GM12878 (cell line): ENCODE measurements around the gene PPP4R3B. TPM values are rescaled to one million over a fixed set of nuclear protein-coding genes. Genes with fewer than 3 reads are reported as not detected.

Experiments used
- ATAC-seq: fragments of 200-7000 bp; cut with Tn5 transposase; 3 replicates; pipeline ENCODE4 v1.9.1; 2020; ENCODE audit warnings: mild to moderate bottlenecking, moderate library complexity
- BruUV-seq: library from RNA; stranded (reverse); fragments of 400-500 nt; replicated peaks from 2 replicates; lab custom pipeline; 2021; lab: Mats Ljungman, UMichigan
- CTCF ChIA-PET: fragments of 300-600 bp; sonication (Branson Sonifier 250); formaldehyde crosslinking; extraction: SDS; loops from one replicate; lab custom pipeline; 2021; ENCODE audit warnings: inconsistent platforms; lab: Yijun Ruan, JAX
- POLR2A ChIA-PET: fragments of 350-600 bp; formaldehyde crosslinking; extraction: SDS; loops from one replicate; lab custom pipeline; 2021; ENCODE audit warnings: inconsistent platforms; lab: Charles Lee
- RAD21 ChIA-PET: fragments of 300-600 bp; sonication (Branson Sonifier 250); formaldehyde crosslinking; loops from one replicate; lab custom pipeline; 2023; ENCODE audit warnings: antibody characterized with exemption; ENCODE audit not compliant: unreplicated experiment; lab: Charles Lee
- SMC1A ChIA-PET: fragments of 300-600 bp; sonication (Branson Sonifier 250); formaldehyde crosslinking; loops from one replicate; lab custom pipeline; 2023; ENCODE audit not compliant: unreplicated experiment, uncharacterized antibody; lab: Charles Lee
- DNase-seq: peaks from one replicate; pipeline ENCODE4 v3.0.0-alpha.2; 2011; ENCODE audit warnings: low read depth, low spot score
- FAIRE-seq: peaks from 3 replicates; lab custom pipeline; 2011; peaks lifted over from hg19 to GRCh38; lab: Jason Lieb, UNC
- H2AFZ ChIP-seq: 2 replicates; pipeline ENCODE4 v1.6.0; 2011; ENCODE audit warnings: low read depth, low read length, control low read depth; ENCODE audit not compliant: control insufficient read depth
- H3K27ac ChIP-seq: 2 replicates; pipeline ENCODE4 v1.5.1; 2011; ENCODE audit warnings: control low read depth; ENCODE audit not compliant: control insufficient read depth, insufficient read depth
- H3K27me3 ChIP-seq, 2 experiments: replicated peaks in 1 of 2; 2 replicates each; pipeline versions ENCODE4 v1.6.0 to v1.6.1; 2011; ENCODE audit warnings: low read length in 1 of 2; ENCODE audit not compliant: control insufficient read depth in 2 of 2, insufficient read depth in 2 of 2
- H3K36me3 ChIP-seq, 2 experiments: 2 replicates each; pipeline ENCODE4 v1.5.1; 2011; ENCODE audit warnings: low read length in 1 of 2; ENCODE audit not compliant: control insufficient read depth in 2 of 2, insufficient read depth in 2 of 2
- H3K4me1 ChIP-seq: 2 replicates; pipeline ENCODE4 v1.6.1; 2011; ENCODE audit warnings: mild to moderate bottlenecking, low read length, moderate library complexity, mixed read lengths; ENCODE audit not compliant: control insufficient read depth, insufficient read depth
- H3K4me2 ChIP-seq: 2 replicates; pipeline ENCODE4 v1.6.0; 2011; ENCODE audit warnings: control low read depth; ENCODE audit not compliant: control insufficient read depth, insufficient read depth
- H3K4me3 ChIP-seq: fragments of 200-600 bp; sonication (generic); 2 replicates; pipeline ENCODE4 v1.5.1; 2016
- H3K79me2 ChIP-seq: 2 replicates; pipeline ENCODE4 v1.6.0; 2011; ENCODE audit warnings: low read length; ENCODE audit not compliant: control insufficient read depth, insufficient read depth
- H3K9ac ChIP-seq: 2 replicates; pipeline ENCODE4 v1.8.0; 2011; ENCODE audit warnings: low read length, control low read depth, mixed read lengths; ENCODE audit not compliant: control insufficient read depth, insufficient read depth
- H3K9me3 ChIP-seq: replicated peaks from 3 replicates; pipeline ENCODE4 v1.5.1; 2011; ENCODE audit warnings: mild to moderate bottlenecking, low read length; ENCODE audit not compliant: control insufficient read depth, insufficient read depth
- H4K20me1 ChIP-seq: 2 replicates; pipeline ENCODE4 v1.6.0; 2011; ENCODE audit not compliant: control insufficient read depth, insufficient read depth
- CTCF ChIP-seq, 3 experiments: IDR thresholded peaks in 2 of 3; conservative IDR thresholded peaks in 1 of 3; 2 replicates each; pipeline ENCODE4 v1.5.1; 2011; ENCODE audit warnings: low read depth in 3 of 3, low read length in 3 of 3, mild to moderate bottlenecking in 3 of 3, control low read depth in 2 of 3, moderate library complexity in 2 of 3, inconsistent platforms in 1 of 3, mixed read lengths in 1 of 3; ENCODE audit not compliant: control insufficient read depth in 2 of 3, insufficient read depth in 1 of 3; ENCODE audit errors: extremely low read depth in 1 of 3
- ELK1 ChIP-seq: IDR thresholded peaks from 2 replicates; pipeline ENCODE4 v1.6.1; 2012; ENCODE audit warnings: low read depth, low read length, improper control_type of control experiment
- GATAD2B ChIP-seq: fragments of 450-650 bp; conservative IDR thresholded peaks from 2 replicates; pipeline ENCODE4 v1.6.1; 2017; ENCODE audit warnings: low read depth, mild to moderate bottlenecking, moderate library complexity
- IRF5 ChIP-seq: fragments of 450-650 bp; IDR thresholded peaks from 2 replicates; pipeline ENCODE4 v1.6.1; 2017; ENCODE audit warnings: borderline replicate concordance
- LARP7 ChIP-seq: fragments of 450-650 bp; IDR thresholded peaks from 2 replicates; pipeline ENCODE4 v1.6.1; 2017; ENCODE audit warnings: mild to moderate bottlenecking
- NKRF ChIP-seq: fragments of 450-650 bp; conservative IDR thresholded peaks from 2 replicates; pipeline ENCODE4 v1.6.1; 2017; ENCODE audit warnings: mild to moderate bottlenecking, moderate library complexity
- ZBTB40 ChIP-seq: fragments of 450-650 bp; IDR thresholded peaks from 2 replicates; pipeline ENCODE4 v1.6.1; 2016; ENCODE audit warnings: mild to moderate bottlenecking, moderate library complexity, borderline replicate concordance
- ZNF384 ChIP-seq: IDR thresholded peaks from 2 replicates; pipeline ENCODE4 v1.6.1; 2012; ENCODE audit warnings: low read depth, mild to moderate bottlenecking, low read length, improper control_type of control experiment, borderline replicate concordance
- WGBS: methylation state at CpG from one replicate; pipeline ENCODE4 v1.1.6; 2016; ENCODE audit warnings: low lambda C conversion rate; ENCODE audit not compliant: insufficient replicate concordance, insufficient coverage; ENCODE audit errors: missing lambda C conversion rate; 5-methylcytosine and 5-hydroxymethylcytosine counted together
- in situ Hi-C: fragments of 300-500 bp; cut with MboI; formaldehyde crosslinking; loops from 9 replicates; pipeline ENCODE4 v1.14.3; 2018; ENCODE audit warnings: mixed read lengths
- intact Hi-C: fragments of 100-400 bp; cut with micrococcal nuclease; formaldehyde crosslinking; loops from one replicate; pipeline ENCODE4 v1.14.2; 2022; ENCODE audit not compliant: unreplicated experiment
- polyA plus RNA-seq, 11 experiments: library from polyadenylated mRNA; depleted of rRNA in 4 of 11; unstranded in 6 of 11; stranded (reverse) in 5 of 11; fragments of >200 nt; fragmentation: Nextera tagmentation in 4 of 11; fragmentation: Illumina TruSeq in 1 of 11; extraction: Ambion mirVana in 4 of 11; extraction: Trizol in 1 of 11; gene quantifications; 1 replicate in 1 of 11; 2 replicates in 10 of 11; pipeline versions ENCODE4 v1.2.1 to v1.2.3, GENCODE V29; 2011 to 2016; ENCODE audit warnings: inconsistent platforms in 2 of 11, missing spikeins in 2 of 11, low read depth in 1 of 11
- total RNA-seq, 4 experiments: library from RNA; depleted of rRNA in 3 of 4; stranded (reverse); fragments of >200 nt in 3 of 4; fragmentation: Illumina TruSeq in 1 of 4; extraction: Trizol in 1 of 4; gene quantifications; 2 replicates each; pipeline versions ENCODE4 v1.2.1 to v1.2.3, GENCODE V29; 2013 to 2021

Gene PPP4R3B
- total and polyA plus RNA-seq, 10 of the 15 experiments (the other 5 are each of a cell fraction or from before 2014, with no cell fraction given): 10.9 to 70.1 (median 49.2) TPM

GRCh38 chr2:55567298-55567697, 50.1 kb downstream of the PPP4R3B start:
- Histone ChIP-seq H3K4me3 (no peak overlapping the region), H3K9ac (no peak overlapping the region), H3K79me2 (no peaks in the 10 kb centered on the region), H3K36me3 (peaks cover 1 to 20% of the 10 kb centered on the region in 2 experiments)
- no peak for DNase-seq
- no peak for TF ChIP-seq ELK1
- TF ChIP-seq GATAD2B: no peak
- TF ChIP-seq IRF5: no peak
- TF ChIP-seq ZBTB40: no peak
- no peak for TF ChIP-seq NKRF
- no peak for TF ChIP-seq LARP7
- TF ChIP-seq ZNF384: no peak
- TF ChIP-seq CTCF (IDR thresholded peaks at IDR 0.05 in 2 of 3, conservative IDR thresholded peaks at IDR 0.05 in 1 of 3; ENCODE audit: control insufficient read depth in 2 of 3, extremely low read depth in 1 of 3, insufficient read depth in 1 of 3, low read depth in 3 of 3, low read length in 3 of 3): no peak
- TF ChIP-seq, all 136 proteins: peak for 0
- ChIA-PET RAD21 (no interaction called here), SMC1A (interaction anchor here (1.5 kb wide), 1 partner anchor 8 kb away, joined by 3 read pairs; no protein-coding TSS in a partner anchor), POLR2A (no interaction called here), CTCF (no interaction called here)
- FAIRE-seq (no peak), ATAC-seq (no peak)
- no peak overlapping the region for H3K4me2 ChIP-seq
- H3K9me3 ChIP-seq: peaks cover 2% of the 10 kb centered on the region; the same call in 2 of the 3 replicates
- no peaks in the 10 kb centered on the region for H3K27me3 ChIP-seq
- no TSS peak for BruUV-seq
- intact Hi-C loops: no loop called here
- in situ Hi-C loops: no loop called here
- no peak overlapping the region for H3K27ac ChIP-seq
- H3K4me1 ChIP-seq: no peaks in the 10 kb centered on the region
- WGBS: 98% methylated on average over 4 of the region's 4 CpGs
- H2AFZ ChIP-seq: no peak overlapping the region
- H4K20me1 ChIP-seq: no peaks in the 10 kb centered on the region
